Naive B cell (primary cell): Measurements from ENCODE around the gene RPS2. TPM values are rescaled to one million over a fixed set of nuclear protein-coding genes. Genes with fewer than 3 reads are reported as not detected.

Experiments
- ATAC-seq, 2 donors: fragments of 150-1000 bp; cut with Tn5 transposase; 2 replicates each; pipeline ENCODE4 v1.10.0; 2021; ENCODE audit warnings: low read depth in 2 of 2, mild to moderate bottlenecking in 2 of 2, moderate library complexity in 2 of 2
- DNase-seq: peaks from one replicate; pipeline ENCODE4 v3.0.0; 2022
- H3K27ac Mint-ChIP-seq, 6 donors: one replicate each; pipeline ENCODE4 v1.8.0; 2020 to 2022; ENCODE audit warnings: mild to moderate bottlenecking in 6 of 6, mixed read lengths in 6 of 6, moderate library complexity in 5 of 6, inconsistent platforms in 2 of 6
- H3K27me3 Mint-ChIP-seq, 3 donors: one replicate each; pipeline ENCODE4 v1.8.0; 2021 to 2022; ENCODE audit warnings: mixed read lengths in 3 of 3, mild to moderate bottlenecking in 1 of 3
- H3K36me3 Mint-ChIP-seq, 2 donors: one replicate each; pipeline ENCODE4 v1.8.0; 2020 to 2022; ENCODE audit warnings: mixed read lengths in 2 of 2, inconsistent platforms in 1 of 2, mild to moderate bottlenecking in 1 of 2
- H3K4me1 Mint-ChIP-seq, 3 donors: one replicate each; pipeline ENCODE4 v1.8.0; 2020 to 2022; ENCODE audit warnings: mixed read lengths in 3 of 3, inconsistent platforms in 1 of 3, mild to moderate bottlenecking in 1 of 3, moderate library complexity in 1 of 3
- H3K4me3 Mint-ChIP-seq, 8 donors: one replicate each; pipeline ENCODE4 v1.8.0; 2020 to 2022; ENCODE audit warnings: mild to moderate bottlenecking in 8 of 8, mixed read lengths in 8 of 8, moderate library complexity in 8 of 8, inconsistent platforms in 2 of 8
- H3K9me3 Mint-ChIP-seq, 7 donors: one replicate each; pipeline ENCODE4 v1.8.0; 2020 to 2022; ENCODE audit warnings: mixed read lengths in 7 of 7, mild to moderate bottlenecking in 5 of 7, inconsistent platforms in 2 of 7, moderate library complexity in 1 of 7
- polyA plus RNA-seq, 6 donors: library from polyadenylated mRNA; unstranded; fragments of 300-500 nt; fragmentation: Illumina TruSeq; gene quantifications; one replicate each; pipeline ENCODE4 v1.2.3, GENCODE V29; 2021; ENCODE audit warnings: low read depth in 6 of 6

RPS2 gene
- polyA plus RNA-seq, 6 donors from 2014 or later, result 5,355 to 7,267 (median 6,090) TPM

GRCh38 chr16:1975432-1976215 is 11.0 kb upstream of the RPS2 start:
- Mint-ChIP-seq H3K4me3 (peak overlapping the region in 2 of 8 donors; percentile 15 to 21), H3K9me3 (no peaks in the 10 kb centered on the region), H3K27ac (peak overlapping the region in 1 of 6 donors; percentile 62), H3K4me1 (peaks cover 21 to 31% (median 22%) of the 10 kb centered on the region in 3 donors), H3K36me3 (peaks cover 0 to 16% of the 10 kb centered on the region in 2 donors), H3K27me3 (peaks cover 0 to 33% (median 7%) of the 10 kb centered on the region in 3 donors)
- ATAC-seq, result no peak
- no peak for DNase-seq

- peak overlapping the region in 5 of 8 donors; percentile 30 to 79 (median 47) for H3K4me3 Mint-ChIP-seq
- peaks cover 21 to 31% (median 24%) of the 10 kb centered on the region in 3 donors for H3K4me1 Mint-ChIP-seq
- H3K36me3 Mint-ChIP-seq, result peaks cover 0 to 16% of the 10 kb centered on the region in 2 donors
- H3K27me3 Mint-ChIP-seq, result peaks cover 0 to 28% (median 7%) of the 10 kb centered on the region in 3 donors
- DNase-seq (no peak), ATAC-seq (no peak)
- no peak overlapping the region for H3K27ac Mint-ChIP-seq
- H3K9me3 Mint-ChIP-seq, result no peaks in the 10 kb centered on the region
These were observed 9.8 kb upstream of the RPS2 start for GRCh38 chr16:1974157-1975070.

- DNase-seq, result no peak
- no peak for ATAC-seq
- Mint-ChIP-seq H3K9me3 (no peaks in the 10 kb centered on the region), H3K27ac (peak overlapping the region in 1 of 6 donors; percentile 85), H3K27me3 (peaks cover 0 to 26% (median 7%) of the 10 kb centered on the region in 3 donors), H3K4me3 (peak overlapping the region in 3 of 8 donors; percentile 30 to 98 (median 96)), H3K4me1 (peaks cover 21 to 31% (median 24%) of the 10 kb centered on the region in 3 donors), H3K36me3 (peaks cover 0 to 16% of the 10 kb centered on the region in 2 donors)
These were observed 9.0 kb upstream of the RPS2 start for GRCh38 chr16:1973461-1974156.

GRCh38 chr16:1972490-1972877 is 7.9 kb upstream of the RPS2 start:
- DNase-seq, result no peak
- Mint-ChIP-seq H3K27me3 (peaks cover 0 to 18% (median 7%) of the 10 kb centered on the region in 3 donors), H3K4me1 (peaks cover 21 to 31% (median 24%) of the 10 kb centered on the region in 3 donors), H3K9me3 (no peaks in the 10 kb centered on the region), H3K36me3 (peaks cover 0 to 16% of the 10 kb centered on the region in 2 donors), H3K4me3 (peak overlapping the region; percentile 96 to 99 (median 97)), H3K27ac (peak overlapping the region in 3 of 6 donors; percentile 87 to 100 (median 97))
- no peak for ATAC-seq

GRCh38 chr16:1971796-1972489 is 7.3 kb upstream of the RPS2 start, which contains the start of gene TBL3:
Gene TBL3, plus strand, starts transcription at chr16:1972053. Its CDS starts 112 bp downstream, at chr16:1972165.
- H3K4me1 Mint-ChIP-seq, result peaks cover 21 to 31% (median 24%) of the 10 kb centered on the region in 3 donors
- peaks cover 0 to 16% of the 10 kb centered on the region in 2 donors for H3K36me3 Mint-ChIP-seq
- H3K4me3 Mint-ChIP-seq, result peak within 1 kb of the TSS; percentile 96 to 99 (median 97)
- H3K9me3 Mint-ChIP-seq, result no peaks in the 10 kb centered on the region
- peak; percentile 98 for ATAC-seq
- H3K27ac Mint-ChIP-seq, result peak within 1 kb of the TSS; percentile 95 to 100 (median 98)
- H3K27me3 Mint-ChIP-seq, result peaks cover 0 to 15% (median 7%) of the 10 kb centered on the region in 3 donors
- peak; percentile 97 for DNase-seq

- peak overlapping the region in 3 of 6 donors; percentile 22 to 79 (median 67) for H3K27ac Mint-ChIP-seq
- peaks cover 0 to 1% (median 0%) of the 10 kb centered on the region in 3 donors for H3K27me3 Mint-ChIP-seq
- H3K4me3 Mint-ChIP-seq, result peak overlapping the region in 3 of 8 donors; percentile 15 to 70 (median 65)
- peaks cover 5 to 7% of the 10 kb centered on the region in 2 donors for H3K36me3 Mint-ChIP-seq
- peaks cover 30 to 48% (median 43%) of the 10 kb centered on the region in 3 donors for H3K4me1 Mint-ChIP-seq
- peaks cover 0 to 2% (median 0%) of the 10 kb centered on the region in 7 donors for H3K9me3 Mint-ChIP-seq
- no peak for DNase-seq
- ATAC-seq, result no peak
These were observed 3.7 kb upstream of the RPS2 start for GRCh38 chr16:1968146-1968953.

GRCh38 chr16:1966460-1966859 is 1.8 kb upstream of the RPS2 start, which contains the start of gene RNF151:
Gene RNF151, plus strand, starts transcription at chr16:1966856. Its CDS starts 26 bp downstream, at chr16:1966882.
- no peak for ATAC-seq
- peak within 1 kb of the TSS; percentile 92 to 96 (median 95) for H3K4me3 Mint-ChIP-seq
- H3K36me3 Mint-ChIP-seq, result peaks cover 5 to 8% of the 10 kb centered on the region in 2 donors
- peaks cover 20 to 39% (median 38%) of the 10 kb centered on the region in 3 donors for H3K4me1 Mint-ChIP-seq
- no peaks in the 10 kb centered on the region for H3K27me3 Mint-ChIP-seq
- peak within 1 kb of the TSS; percentile 97 to 99 (median 98) for H3K27ac Mint-ChIP-seq
- DNase-seq, result no peak
- peaks cover 0 to 2% (median 0%) of the 10 kb centered on the region in 7 donors for H3K9me3 Mint-ChIP-seq

GRCh38 chr16:1965396-1966001 is 873 bp upstream of the RPS2 start:
- DNase-seq (no peak), ATAC-seq (no peak)
- Mint-ChIP-seq H3K27ac (peak overlapping the region; percentile 97 to 99 (median 98)), H3K27me3 (no peaks in the 10 kb centered on the region), H3K9me3 (peaks cover 0 to 2% (median 0%) of the 10 kb centered on the region in 7 donors), H3K4me3 (peak overlapping the region; percentile 92 to 96 (median 95)), H3K36me3 (peaks cover 5 to 8% of the 10 kb centered on the region in 2 donors), H3K4me1 (peaks cover 21 to 39% (median 38%) of the 10 kb centered on the region in 3 donors)

- DNase-seq, result no peak
- H3K4me3 Mint-ChIP-seq, result peak overlapping the region; percentile 89 to 96 (median 95)
- H3K36me3 Mint-ChIP-seq, result peaks cover 5 to 8% of the 10 kb centered on the region in 2 donors
These were observed 670 bp downstream of the RPS2 start for GRCh38 chr16:1963806-1964505.

More at GRCh38 chr16:1963806-1964505, 670 bp downstream of the RPS2 start:
- peak in 1 of 2 donors; percentile 15 for ATAC-seq
- no peaks in the 10 kb centered on the region for H3K27me3 Mint-ChIP-seq
- peak overlapping the region; percentile 91 to 99 (median 97) for H3K27ac Mint-ChIP-seq
- peaks cover 29 to 47% (median 45%) of the 10 kb centered on the region in 3 donors for H3K4me1 Mint-ChIP-seq
- H3K9me3 Mint-ChIP-seq, result peaks cover 0 to 2% (median 0%) of the 10 kb centered on the region in 7 donors
